GM10266 (cell line): ENCODE measurements around the gene CLIP2.
"Not testable (repeated sequence)": the region's sequence is repeated elsewhere in the genome, so short reads cannot be mapped to it uniquely, and the experiment has no call there.

Source experiments
- DNase-seq: peaks from one replicate; pipeline ENCODE4 v3.0.0; 2012; ENCODE audit errors: extremely low spot score
- TF ChIP-seq, protein P1 (sequence below): IDR thresholded peaks from 2 replicates; pipeline ENCODE4 v1.5.1; 2012; ENCODE audit warnings: mild to moderate bottlenecking, low read depth; ENCODE audit not compliant: control insufficient read depth, insufficient read depth; ENCODE audit errors: missing control alignments

Gene CLIP2

DNA sequence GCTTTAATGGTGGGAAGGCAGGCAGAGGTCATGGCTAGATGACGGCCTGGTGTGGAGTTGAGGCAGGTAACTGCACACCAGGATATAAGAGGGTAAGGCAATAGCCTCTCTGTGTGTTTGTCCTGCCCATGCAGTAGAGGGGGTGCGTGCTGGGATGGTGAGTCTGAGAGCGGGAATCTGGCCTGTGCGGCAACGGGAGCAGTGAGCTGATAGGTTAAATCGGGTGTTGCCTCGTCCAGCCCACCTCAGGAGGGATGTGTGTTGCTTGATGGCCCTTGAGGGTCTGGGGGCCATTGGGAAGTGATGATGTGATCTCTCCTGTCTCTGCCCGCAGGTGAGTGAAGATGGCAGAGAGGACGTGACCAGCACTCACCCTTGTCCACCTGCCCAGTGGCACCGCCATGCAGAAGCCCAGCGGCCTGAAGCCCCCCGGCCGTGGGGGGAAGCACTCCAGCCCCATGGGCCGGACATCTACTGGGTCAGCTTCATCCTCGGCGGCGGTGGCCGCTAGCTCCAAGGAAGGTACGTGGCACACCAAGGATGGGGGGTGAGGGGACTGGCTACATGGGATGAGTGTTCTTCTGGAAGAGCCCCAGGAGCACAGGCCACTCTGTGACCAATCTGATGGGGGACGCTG, 28.1 kb downstream of the CLIP2 start:
- TF ChIP-seq, protein P1, sequence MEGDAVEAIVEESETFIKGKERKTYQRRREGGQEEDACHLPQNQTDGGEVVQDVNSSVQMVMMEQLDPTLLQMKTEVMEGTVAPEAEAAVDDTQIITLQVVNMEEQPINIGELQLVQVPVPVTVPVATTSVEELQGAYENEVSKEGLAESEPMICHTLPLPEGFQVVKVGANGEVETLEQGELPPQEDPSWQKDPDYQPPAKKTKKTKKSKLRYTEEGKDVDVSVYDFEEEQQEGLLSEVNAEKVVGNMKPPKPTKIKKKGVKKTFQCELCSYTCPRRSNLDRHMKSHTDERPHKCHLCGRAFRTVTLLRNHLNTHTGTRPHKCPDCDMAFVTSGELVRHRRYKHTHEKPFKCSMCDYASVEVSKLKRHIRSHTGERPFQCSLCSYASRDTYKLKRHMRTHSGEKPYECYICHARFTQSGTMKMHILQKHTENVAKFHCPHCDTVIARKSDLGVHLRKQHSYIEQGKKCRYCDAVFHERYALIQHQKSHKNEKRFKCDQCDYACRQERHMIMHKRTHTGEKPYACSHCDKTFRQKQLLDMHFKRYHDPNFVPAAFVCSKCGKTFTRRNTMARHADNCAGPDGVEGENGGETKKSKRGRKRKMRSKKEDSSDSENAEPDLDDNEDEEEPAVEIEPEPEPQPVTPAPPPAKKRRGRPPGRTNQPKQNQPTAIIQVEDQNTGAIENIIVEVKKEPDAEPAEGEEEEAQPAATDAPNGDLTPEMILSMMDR: no peak
- DNase-seq: no peak

DNA sequence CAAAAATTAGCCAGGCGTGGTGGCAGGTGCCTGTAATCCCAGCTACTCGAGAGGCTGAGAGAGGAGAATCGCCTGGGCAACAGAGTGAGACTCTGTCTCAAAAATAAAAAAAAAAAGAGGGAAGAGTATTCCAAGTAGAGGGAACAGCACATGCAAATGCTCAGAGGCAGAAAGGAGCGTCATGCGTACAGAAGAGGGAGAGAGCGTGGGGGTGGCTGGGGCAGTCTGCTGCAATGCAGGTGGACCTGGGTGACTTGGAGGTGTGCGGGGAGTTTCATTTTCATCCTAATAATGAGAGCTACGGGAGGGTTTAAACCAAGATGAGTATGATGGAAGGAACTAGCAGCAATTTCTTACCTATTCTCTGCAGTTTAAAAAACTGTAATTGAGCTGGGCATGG, 28.8 kb downstream of the CLIP2 start:
- TF ChIP-seq, protein P1: no peak
- no peak for DNase-seq

DNA sequence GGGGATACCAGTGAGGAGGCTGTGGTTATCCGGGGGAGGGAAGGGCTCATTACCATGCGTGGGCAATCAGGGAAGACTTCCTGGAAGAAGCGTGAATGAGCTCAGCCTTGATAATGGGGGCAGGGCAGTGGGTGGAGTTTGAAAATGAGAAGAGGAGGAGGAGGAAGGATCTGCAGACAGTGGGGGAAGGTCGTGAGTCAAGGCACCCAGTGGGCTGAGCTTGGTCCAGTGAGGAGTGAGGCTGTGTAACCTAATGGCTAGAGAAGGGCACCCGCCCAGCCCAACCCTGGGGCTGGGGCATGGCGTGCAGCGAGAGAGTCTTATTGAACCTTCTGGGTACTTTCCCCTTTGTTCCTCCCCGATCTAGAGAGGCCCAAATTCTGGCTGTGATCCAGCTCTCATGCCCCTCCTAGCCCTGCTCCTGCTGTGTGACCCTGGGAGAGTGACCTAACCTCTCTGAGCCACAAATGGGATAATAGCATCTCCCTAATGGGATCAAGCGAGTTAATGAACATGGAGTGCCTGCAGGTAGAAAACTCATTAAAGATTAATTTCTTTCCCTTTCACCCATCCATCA, 31.5 kb downstream of the CLIP2 start:
- TF ChIP-seq, protein P1: no peak

DNA sequence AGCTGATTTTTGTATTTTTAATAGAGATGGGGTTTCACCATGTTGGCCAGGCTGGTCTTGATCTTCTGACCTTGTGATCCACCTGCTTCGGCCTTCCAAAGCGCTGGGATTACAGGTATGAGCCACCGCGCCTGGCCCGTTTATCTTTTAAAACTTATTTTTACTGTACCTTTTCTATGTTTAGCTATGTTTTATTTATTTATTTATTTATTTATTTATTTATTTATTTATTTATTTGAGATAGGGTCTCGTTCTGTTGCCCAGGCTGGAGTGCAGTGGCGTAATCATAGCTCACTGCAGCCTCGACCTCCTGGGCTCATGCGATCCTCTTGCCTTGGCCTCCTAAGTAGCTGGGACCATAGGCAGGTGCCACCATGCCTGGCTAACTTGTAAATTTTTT, 33.7 kb downstream of the CLIP2 start:
- DNase-seq: not testable (repeated sequence)

More for the DNA sequence above, 31.5 kb downstream of the CLIP2 start:
- no peak for DNase-seq

DNA sequence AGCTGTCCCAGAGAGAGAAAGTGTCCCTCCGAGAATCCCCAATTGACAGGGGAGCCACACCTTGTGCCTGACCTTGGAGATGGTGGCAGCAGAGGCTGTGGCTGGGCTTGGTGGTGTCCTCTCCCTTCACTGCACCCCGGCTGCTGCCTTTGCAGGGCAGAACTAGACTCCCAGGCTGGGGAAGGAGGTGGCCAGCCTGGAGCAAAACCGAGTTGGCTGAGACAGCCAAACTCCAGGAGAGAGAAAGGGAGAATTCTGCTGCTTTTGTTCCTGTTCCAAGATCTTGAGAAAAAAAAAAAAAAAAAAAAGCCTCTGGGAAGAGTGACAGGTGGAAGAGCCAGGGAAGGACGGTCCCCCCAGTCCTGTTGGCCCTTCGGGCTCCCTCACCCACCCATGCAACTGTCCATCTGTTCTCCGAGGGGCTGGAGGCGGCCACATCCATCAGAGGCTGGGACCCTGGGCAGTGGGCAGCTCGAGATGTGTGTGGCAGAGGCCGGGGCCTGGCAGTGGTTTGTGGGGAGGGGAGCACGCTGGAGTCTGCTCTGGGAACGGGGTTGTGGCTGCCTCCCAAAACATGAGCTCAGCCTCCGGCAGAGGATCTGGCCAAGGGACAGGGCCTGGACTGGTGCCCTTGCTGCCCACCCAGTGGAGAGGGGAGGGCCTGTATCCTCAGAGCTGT, 35.5 kb downstream of the CLIP2 start:
- TF ChIP-seq, protein P1: no peak
- DNase-seq: no peak

DNA sequence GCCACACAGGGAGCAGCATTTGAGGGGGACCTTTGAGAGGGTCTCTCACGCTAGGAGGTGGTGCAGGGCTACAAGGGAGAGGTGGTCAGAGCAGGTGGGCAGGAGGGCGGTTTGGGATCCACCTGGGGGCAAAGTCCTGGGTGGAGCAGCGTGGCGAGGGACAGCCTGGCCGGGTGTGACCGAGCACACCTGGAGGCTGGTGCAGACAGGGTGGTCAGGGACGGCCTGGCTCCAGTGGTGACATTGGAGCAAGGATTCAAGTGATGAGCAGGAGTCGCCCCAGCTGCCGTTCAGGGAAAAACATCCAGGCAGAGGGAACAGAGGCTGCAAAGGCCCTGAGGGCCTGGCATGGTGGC, 36.0 kb downstream of the CLIP2 start:
- TF ChIP-seq, protein P1: no peak
- no peak for DNase-seq

DNA sequence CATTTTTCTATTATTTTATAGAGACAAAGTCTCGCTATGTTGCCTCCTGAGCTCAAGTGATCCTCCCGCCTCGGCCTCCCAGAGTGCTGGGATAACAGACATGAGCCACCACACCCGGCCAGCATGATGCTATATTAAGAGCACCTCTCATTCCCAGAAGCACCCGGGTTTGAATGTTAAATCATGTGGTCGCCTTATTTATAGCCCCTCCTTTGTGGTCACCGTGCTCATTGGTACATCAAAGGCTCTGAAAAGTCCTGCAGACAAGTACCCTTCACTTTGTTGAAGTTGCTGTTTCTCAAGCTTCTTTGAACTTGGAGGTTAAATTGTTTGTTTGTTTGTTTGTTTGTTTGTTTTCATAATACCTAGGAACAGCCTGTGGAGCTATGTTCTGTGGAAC, 40.0 kb downstream of the CLIP2 start:
- TF ChIP-seq, protein P1: no peak
- DNase-seq: no peak
